Neural cell (in vitro differentiated cells): ENCODE measurements around the gene IL17REL. TPM values are rescaled to one million over a fixed set of nuclear protein-coding genes. Genes with fewer than 3 reads are reported as not detected.

Source experiments
- H2AFZ ChIP-seq: fragments of 200-600, 300-800 bp; sonication (generic), shearing (Covaris generic); 2 replicates; pipeline ENCODE4 v1.6.0; 2014; ENCODE audit warnings: low read depth, mild to moderate bottlenecking, antibody characterized with exemption, low read length, moderate library complexity
- H3F3A ChIP-seq: fragments of 200-600 bp; shearing (Covaris generic); 2 replicates; pipeline ENCODE4 v1.6.1; 2016; ENCODE audit warnings: mild to moderate bottlenecking, moderate library complexity, mixed read lengths, antibody characterized with exemption, low read length; ENCODE audit not compliant: insufficient read depth, poor library complexity, severe bottlenecking
- H3K27ac ChIP-seq: fragments of 200-600, 300-800 bp; sonication (generic), shearing (Covaris generic); 2 replicates; pipeline ENCODE4 v1.5.1; 2014; ENCODE audit warnings: mild to moderate bottlenecking, low read length, moderate library complexity
- H3K27me3 ChIP-seq: fragments of 300-800, 200-600 bp; sonication (generic), shearing (Covaris generic); 2 replicates; pipeline ENCODE4 v1.6.0; 2014; ENCODE audit warnings: mild to moderate bottlenecking, low read depth, low read length, moderate library complexity; ENCODE audit not compliant: insufficient read depth
- H3K36me3 ChIP-seq: fragments of 300-800, 200-600 bp; sonication (generic), shearing (Covaris generic); 2 replicates; pipeline ENCODE4 v1.5.1; 2014; ENCODE audit warnings: mild to moderate bottlenecking, antibody characterized with exemption, low read length, moderate library complexity; ENCODE audit not compliant: insufficient read depth
- H3K4me2 ChIP-seq: fragments of 300-800, 200-600 bp; sonication (generic), shearing (Covaris generic); 2 replicates; pipeline ENCODE4 v1.6.0; 2014; ENCODE audit warnings: mild to moderate bottlenecking, low read length
- H3K4me3 ChIP-seq: fragments of 300-800, 200-600 bp; sonication (generic), shearing (Covaris generic); 2 replicates; pipeline ENCODE4 v1.5.1; 2014; ENCODE audit warnings: mild to moderate bottlenecking, low read length, moderate library complexity
- H3K79me2 ChIP-seq: fragments of 200-600 bp; shearing (Covaris generic); replicated peaks from 2 replicates; pipeline ENCODE4 v1.6.0; 2014; ENCODE audit warnings: mild to moderate bottlenecking, low read length, moderate library complexity; ENCODE audit not compliant: insufficient read depth
- H3K9ac ChIP-seq: fragments of 300-800, 200-600 bp; sonication (generic), shearing (Covaris generic); 2 replicates; pipeline ENCODE4 v1.6.1; 2016; ENCODE audit warnings: mild to moderate bottlenecking, low read length, mixed read lengths
- H3K9me2 ChIP-seq: fragments of 200-600 bp; shearing (Covaris generic); 2 replicates; pipeline ENCODE4 v1.6.1; 2016; ENCODE audit warnings: mild to moderate bottlenecking, low read length, mixed read lengths; ENCODE audit not compliant: insufficient read depth
- H3K9me3 ChIP-seq: fragments of 200-600, 300-800 bp; sonication (generic), shearing (Covaris generic); 2 replicates; pipeline ENCODE4 v1.6.1; 2016; ENCODE audit warnings: mild to moderate bottlenecking, mixed run types, low read length, moderate library complexity, mixed read lengths
- H4K20me1 ChIP-seq: fragments of 200-600 bp; shearing (Covaris generic); 2 replicates; pipeline ENCODE4 v1.6.1; 2016; ENCODE audit warnings: mild to moderate bottlenecking, mixed run types; ENCODE audit not compliant: insufficient read depth
- EP300 ChIP-seq: fragments of 450-650 bp; conservative IDR thresholded peaks from 2 replicates; pipeline ENCODE4 v1.6.1; 2014; ENCODE audit warnings: antibody characterized with exemption, mild to moderate bottlenecking, moderate library complexity; ENCODE audit not compliant: poor library complexity, severe bottlenecking
- EZH2 ChIP-seq: fragments of 200-600, 300-800 bp; shearing (Covaris generic), sonication (generic); IDR thresholded peaks from 2 replicates; pipeline ENCODE4 v1.6.1; 2014; ENCODE audit warnings: antibody characterized with exemption, low read length, borderline replicate concordance, mild to moderate bottlenecking; ENCODE audit not compliant: insufficient read depth, poor library complexity, severe bottlenecking
- MXI1 ChIP-seq: fragments of 450-650 bp; conservative IDR thresholded peaks from 2 replicates; pipeline ENCODE4 v1.6.1; 2014; ENCODE audit warnings: antibody characterized with exemption, mild to moderate bottlenecking; ENCODE audit not compliant: poor library complexity, severe bottlenecking
- POLR2AphosphoS5 ChIP-seq: IDR thresholded peaks from 2 replicates; pipeline ENCODE4 v1.6.1; 2012
- RAD21 ChIP-seq: fragments of 450-650 bp; conservative IDR thresholded peaks from 2 replicates; pipeline ENCODE4 v1.6.1; 2014; ENCODE audit warnings: antibody characterized with exemption, mild to moderate bottlenecking, moderate library complexity
- SMC3 ChIP-seq: fragments of 450-650 bp; conservative IDR thresholded peaks from 2 replicates; pipeline ENCODE4 v1.6.1; 2014; ENCODE audit warnings: antibody characterized with exemption, mild to moderate bottlenecking, moderate library complexity; ENCODE audit not compliant: poor library complexity
- TAF1 ChIP-seq: IDR thresholded peaks from 2 replicates; pipeline ENCODE4 v1.6.1; 2012; ENCODE audit warnings: low read depth
- polyA plus RNA-seq: library from polyadenylated mRNA; depleted of rRNA; stranded (reverse); fragments of >200 nt; gene quantifications from 2 replicates; pipeline ENCODE4 v1.2.3, GENCODE V29; 2014
- TF ChIP-seq, protein P1 (sequence below): fragments of 450-650 bp; IDR thresholded peaks from 2 replicates; pipeline ENCODE4 v1.5.1; 2014; ENCODE audit warnings: antibody characterized with exemption, mild to moderate bottlenecking, moderate library complexity; ENCODE audit not compliant: poor library complexity, severe bottlenecking
- TF ChIP-seq, protein P2 (sequence below): IDR thresholded peaks from 2 replicates; pipeline ENCODE4 v1.6.1; 2012; ENCODE audit warnings: borderline replicate concordance

The IL17REL gene
- polyA plus RNA-seq, 1 donor from 2014 or later, result not detected

DNA sequence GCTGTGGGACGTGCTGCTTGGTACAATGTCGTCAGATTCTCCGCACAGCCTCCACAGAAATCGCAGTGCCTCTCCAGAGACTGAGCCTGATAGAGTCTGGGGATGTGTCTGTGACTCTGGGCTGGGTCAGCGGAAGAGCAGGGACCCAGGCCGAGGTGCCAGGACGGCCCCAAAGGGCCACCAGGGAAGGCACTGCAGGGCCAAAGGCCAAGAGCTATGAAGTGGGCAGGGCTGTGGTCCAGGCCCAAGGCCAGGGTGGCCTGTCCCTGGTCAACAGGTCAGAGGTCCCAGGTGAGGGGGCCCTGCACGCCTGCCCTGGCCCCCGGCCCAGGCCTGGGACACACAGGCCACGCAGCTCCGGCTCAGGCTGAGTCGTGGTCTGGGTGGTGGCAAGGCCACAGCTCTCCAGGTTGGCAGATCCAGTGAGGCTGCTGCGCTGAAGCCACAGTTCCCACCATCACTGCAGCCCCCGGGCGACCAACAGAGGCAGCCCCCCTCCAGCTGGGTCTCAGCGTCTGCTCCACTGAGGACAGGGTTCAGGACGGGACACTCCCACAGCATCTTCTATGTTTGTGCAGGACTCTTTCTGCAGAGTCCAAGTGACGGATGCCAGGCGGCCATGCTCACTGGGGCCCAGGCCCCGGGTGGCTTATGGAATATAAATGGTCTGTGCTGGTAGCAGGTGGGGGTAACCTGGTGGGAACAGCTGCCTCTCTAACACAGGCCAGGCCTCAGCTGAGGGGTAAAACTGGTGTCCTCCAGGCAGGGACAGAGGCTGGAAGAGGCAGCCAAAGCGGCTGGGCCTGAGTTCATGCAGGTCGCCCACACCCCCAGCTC, 56.8 kb downstream of the IL17REL start:
- no peak overlapping the region for H2AFZ ChIP-seq
- no peak overlapping the region for H3K27ac ChIP-seq

DNA sequence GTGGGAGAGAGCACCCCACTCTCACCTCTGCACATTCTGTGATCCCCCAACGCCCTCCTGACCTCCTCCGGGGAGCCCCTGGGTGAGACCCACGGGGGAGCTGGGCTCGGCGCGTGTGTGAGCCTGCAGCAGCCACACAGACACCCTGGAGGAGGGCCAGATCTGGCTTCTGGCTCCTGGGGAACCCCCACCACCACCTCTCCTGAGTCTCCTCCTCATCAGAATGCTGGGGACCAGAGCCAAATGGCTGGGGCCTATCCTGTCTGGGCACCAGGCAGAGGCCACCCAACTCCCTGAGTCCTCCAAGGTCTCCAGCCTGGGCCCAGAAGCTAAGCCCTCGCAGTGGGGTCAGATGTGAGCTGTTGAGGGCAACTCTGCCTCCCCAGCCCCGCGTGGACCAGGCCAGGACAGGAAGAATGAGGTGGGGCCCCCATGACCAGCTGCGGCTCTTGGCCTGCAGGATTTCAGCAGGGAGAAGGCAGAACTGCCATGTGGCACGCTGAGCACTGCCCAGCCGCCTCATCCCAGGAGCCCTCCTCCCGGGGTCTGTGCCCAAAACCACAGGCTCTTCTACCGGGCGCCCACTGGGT, 57.5 kb downstream of the IL17REL start:
- no peak overlapping the region for H3K27ac ChIP-seq
- H3K4me2 ChIP-seq, result no peak overlapping the region
- no peak for TF ChIP-seq RAD21
- no peak for TF ChIP-seq SMC3
- TF ChIP-seq, protein P1, sequence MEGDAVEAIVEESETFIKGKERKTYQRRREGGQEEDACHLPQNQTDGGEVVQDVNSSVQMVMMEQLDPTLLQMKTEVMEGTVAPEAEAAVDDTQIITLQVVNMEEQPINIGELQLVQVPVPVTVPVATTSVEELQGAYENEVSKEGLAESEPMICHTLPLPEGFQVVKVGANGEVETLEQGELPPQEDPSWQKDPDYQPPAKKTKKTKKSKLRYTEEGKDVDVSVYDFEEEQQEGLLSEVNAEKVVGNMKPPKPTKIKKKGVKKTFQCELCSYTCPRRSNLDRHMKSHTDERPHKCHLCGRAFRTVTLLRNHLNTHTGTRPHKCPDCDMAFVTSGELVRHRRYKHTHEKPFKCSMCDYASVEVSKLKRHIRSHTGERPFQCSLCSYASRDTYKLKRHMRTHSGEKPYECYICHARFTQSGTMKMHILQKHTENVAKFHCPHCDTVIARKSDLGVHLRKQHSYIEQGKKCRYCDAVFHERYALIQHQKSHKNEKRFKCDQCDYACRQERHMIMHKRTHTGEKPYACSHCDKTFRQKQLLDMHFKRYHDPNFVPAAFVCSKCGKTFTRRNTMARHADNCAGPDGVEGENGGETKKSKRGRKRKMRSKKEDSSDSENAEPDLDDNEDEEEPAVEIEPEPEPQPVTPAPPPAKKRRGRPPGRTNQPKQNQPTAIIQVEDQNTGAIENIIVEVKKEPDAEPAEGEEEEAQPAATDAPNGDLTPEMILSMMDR, result no peak
- no peak for TF ChIP-seq POLR2AphosphoS5
- no peaks in the 10 kb centered on the region for H3K9me3 ChIP-seq
- H2AFZ ChIP-seq, result no peak overlapping the region
- no peaks in the 10 kb centered on the region for H4K20me1 ChIP-seq
- H3K9me2 ChIP-seq, result no peaks in the 10 kb centered on the region
- no peak overlapping the region for H3K4me3 ChIP-seq
- no peaks in the 10 kb centered on the region for H3K79me2 ChIP-seq
- H3K27me3 ChIP-seq, result no peaks in the 10 kb centered on the region
- no peak overlapping the region for H3K9ac ChIP-seq
- H3F3A ChIP-seq, result no peaks in the 10 kb centered on the region
- no peaks in the 10 kb centered on the region for H3K36me3 ChIP-seq

More for the DNA sequence above, 56.8 kb downstream of the IL17REL start:
- Histone ChIP-seq H3K9ac (no peak overlapping the region), H3K9me3 (no peaks in the 10 kb centered on the region), H4K20me1 (no peaks in the 10 kb centered on the region), H3K27me3 (no peaks in the 10 kb centered on the region), H3K4me3 (no peak overlapping the region), H3K36me3 (no peaks in the 10 kb centered on the region), H3K79me2 (no peaks in the 10 kb centered on the region), H3K4me2 (no peak overlapping the region), H3K9me2 (no peaks in the 10 kb centered on the region), H3F3A (no peaks in the 10 kb centered on the region)
- TF ChIP-seq, protein P1, result no peak
- no peak for TF ChIP-seq TAF1
- TF ChIP-seq EP300, result no peak
- TF ChIP-seq POLR2AphosphoS5, result no peak
- no peak for TF ChIP-seq SMC3
- TF ChIP-seq, protein P2, sequence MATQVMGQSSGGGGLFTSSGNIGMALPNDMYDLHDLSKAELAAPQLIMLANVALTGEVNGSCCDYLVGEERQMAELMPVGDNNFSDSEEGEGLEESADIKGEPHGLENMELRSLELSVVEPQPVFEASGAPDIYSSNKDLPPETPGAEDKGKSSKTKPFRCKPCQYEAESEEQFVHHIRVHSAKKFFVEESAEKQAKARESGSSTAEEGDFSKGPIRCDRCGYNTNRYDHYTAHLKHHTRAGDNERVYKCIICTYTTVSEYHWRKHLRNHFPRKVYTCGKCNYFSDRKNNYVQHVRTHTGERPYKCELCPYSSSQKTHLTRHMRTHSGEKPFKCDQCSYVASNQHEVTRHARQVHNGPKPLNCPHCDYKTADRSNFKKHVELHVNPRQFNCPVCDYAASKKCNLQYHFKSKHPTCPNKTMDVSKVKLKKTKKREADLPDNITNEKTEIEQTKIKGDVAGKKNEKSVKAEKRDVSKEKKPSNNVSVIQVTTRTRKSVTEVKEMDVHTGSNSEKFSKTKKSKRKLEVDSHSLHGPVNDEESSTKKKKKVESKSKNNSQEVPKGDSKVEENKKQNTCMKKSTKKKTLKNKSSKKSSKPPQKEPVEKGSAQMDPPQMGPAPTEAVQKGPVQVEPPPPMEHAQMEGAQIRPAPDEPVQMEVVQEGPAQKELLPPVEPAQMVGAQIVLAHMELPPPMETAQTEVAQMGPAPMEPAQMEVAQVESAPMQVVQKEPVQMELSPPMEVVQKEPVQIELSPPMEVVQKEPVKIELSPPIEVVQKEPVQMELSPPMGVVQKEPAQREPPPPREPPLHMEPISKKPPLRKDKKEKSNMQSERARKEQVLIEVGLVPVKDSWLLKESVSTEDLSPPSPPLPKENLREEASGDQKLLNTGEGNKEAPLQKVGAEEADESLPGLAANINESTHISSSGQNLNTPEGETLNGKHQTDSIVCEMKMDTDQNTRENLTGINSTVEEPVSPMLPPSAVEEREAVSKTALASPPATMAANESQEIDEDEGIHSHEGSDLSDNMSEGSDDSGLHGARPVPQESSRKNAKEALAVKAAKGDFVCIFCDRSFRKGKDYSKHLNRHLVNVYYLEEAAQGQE, result no peak
- TF ChIP-seq MXI1, result no peak
- no peak for TF ChIP-seq EZH2
- no peak for TF ChIP-seq RAD21
